T-cell (primary cell): ENCODE measurements around the gene FUOM. TPM values are rescaled to one million over a fixed set of nuclear protein-coding genes. Genes with fewer than 3 reads are reported as not detected.
"Not testable (repeated sequence)": the region's sequence is repeated elsewhere in the genome, so short reads cannot be mapped to it uniquely, and the experiment has no call there.

Source experiments
- ATAC-seq, 4 experiments: fragments of 200-7000 bp in 3 of 4; fragments of 150-1000 bp in 1 of 4; cut with Tn5 transposase; replicated peaks in 1 of 4; 1 replicate in 3 of 4; 2 replicates in 1 of 4; pipeline ENCODE4 v1.10.0; 2021; ENCODE audit warnings: moderate library complexity in 3 of 4, mild to moderate bottlenecking in 2 of 4, moderate number of reproducible peaks in 1 of 4
- CTCF ChIA-PET, 2 donors: fragments of 300-600 bp; sonication (Branson Sonifier 250); formaldehyde crosslinking; loops; one replicate each; lab custom pipeline; 2022; ENCODE audit warnings: antibody characterized with exemption in 2 of 2; lab: Charles Lee
- POLR2A ChIA-PET, 2 donors: fragments of 300-600 bp; sonication (Branson Sonifier 250); formaldehyde crosslinking; loops; one replicate each; lab custom pipeline; 2022; ENCODE audit warnings: antibody characterized with exemption in 2 of 2; lab: Charles Lee
- DNase-seq, 35 experiments: peaks; one replicate each; pipeline versions ENCODE4 v3.0.0 to v3.0.0-alpha.2; 2013 to 2023
- H3K27ac ChIP-seq: one replicate; pipeline ENCODE4 v1.5.1; 2013; ENCODE audit warnings: low read length
- H3K27me3 ChIP-seq, 2 experiments: replicated peaks in 1 of 2; 1 replicate in 1 of 2; 2 replicates in 1 of 2; pipeline versions ENCODE4 v1.6.1 to v1.7.0; 2013; ENCODE audit warnings: low read length in 1 of 2, mixed read lengths in 1 of 2; ENCODE audit not compliant: control insufficient read depth in 2 of 2, insufficient read depth in 2 of 2; ENCODE audit errors: extremely low read depth in 1 of 2
- H3K36me3 ChIP-seq, 2 donors: 1 replicate in 1 of 2; 2 replicates in 1 of 2; pipeline versions ENCODE4 v1.6.1 to v1.7.0; 2013; ENCODE audit warnings: low read length in 1 of 2; ENCODE audit not compliant: control insufficient read depth in 2 of 2, insufficient read depth in 1 of 2; ENCODE audit errors: extremely low read depth in 1 of 2
- H3K4me1 ChIP-seq, 2 experiments: 1 replicate in 1 of 2; 2 replicates in 1 of 2; pipeline versions ENCODE4 v1.6.1 to v1.7.0; 2013; ENCODE audit warnings: low read length in 2 of 2, mixed read lengths in 1 of 2; ENCODE audit not compliant: insufficient read depth in 2 of 2, control insufficient read depth in 1 of 2; ENCODE audit errors: extremely low read depth in 1 of 2
- H3K4me3 ChIP-seq, 2 donors: 1 replicate in 1 of 2; 2 replicates in 1 of 2; pipeline versions ENCODE4 v1.5.1 to v1.7.0; 2013; ENCODE audit warnings: mild to moderate bottlenecking in 2 of 2, low read length in 1 of 2, moderate library complexity in 1 of 2; ENCODE audit not compliant: control insufficient read depth in 1 of 2; ENCODE audit errors: extremely low read depth in 1 of 2
- H3K9me3 ChIP-seq: 2 replicates; pipeline ENCODE4 v1.7.0; 2013
- H3K27ac Mint-ChIP-seq, 2 donors: one replicate each; pipeline ENCODE4 v1.8.0; 2020 to 2021; ENCODE audit warnings: mild to moderate bottlenecking in 2 of 2, mixed read lengths in 2 of 2
- H3K27me3 Mint-ChIP-seq, 2 donors: one replicate each; pipeline ENCODE4 v1.8.0; 2021 to 2022; ENCODE audit warnings: mixed read lengths in 2 of 2
- H3K36me3 Mint-ChIP-seq: one replicate; pipeline ENCODE4 v1.8.0; 2021; ENCODE audit warnings: mixed read lengths
- H3K4me1 Mint-ChIP-seq, 3 donors: one replicate each; pipeline ENCODE4 v1.8.0; 2020 to 2022; ENCODE audit warnings: mixed read lengths in 3 of 3, mild to moderate bottlenecking in 1 of 3
- H3K4me3 Mint-ChIP-seq, 3 donors: one replicate each; pipeline ENCODE4 v1.8.0; 2020 to 2022; ENCODE audit warnings: mild to moderate bottlenecking in 3 of 3, mixed read lengths in 3 of 3, moderate library complexity in 3 of 3
- H3K9me3 Mint-ChIP-seq, 3 donors: one replicate each; pipeline ENCODE4 v1.8.0; 2020 to 2022; ENCODE audit warnings: mixed read lengths in 3 of 3
- WGBS: methylation state at CpG from one replicate; pipeline ENCODE4 v1.1.5; 2013; ENCODE audit warnings: missing lambda C conversion rate; ENCODE audit not compliant: insufficient coverage; 5-methylcytosine and 5-hydroxymethylcytosine counted together
- total RNA-seq, 35 experiments: library from RNA in 6 of 35; stranded (reverse) in 6 of 35; fragments of 120-200 nt in 1 of 35; gene quantifications; one replicate each; pipeline versions ENCODE4 v1.2.1 to v1.2.4 and lab custom pipeline; 2013 to 2026

Gene FUOM
- total RNA-seq, 5 donors from 2014 or later (not counting 1 experiment from before 2014, with no cell fraction given): 9.4 to 30.3 (median 26.9) TPM

DNA sequence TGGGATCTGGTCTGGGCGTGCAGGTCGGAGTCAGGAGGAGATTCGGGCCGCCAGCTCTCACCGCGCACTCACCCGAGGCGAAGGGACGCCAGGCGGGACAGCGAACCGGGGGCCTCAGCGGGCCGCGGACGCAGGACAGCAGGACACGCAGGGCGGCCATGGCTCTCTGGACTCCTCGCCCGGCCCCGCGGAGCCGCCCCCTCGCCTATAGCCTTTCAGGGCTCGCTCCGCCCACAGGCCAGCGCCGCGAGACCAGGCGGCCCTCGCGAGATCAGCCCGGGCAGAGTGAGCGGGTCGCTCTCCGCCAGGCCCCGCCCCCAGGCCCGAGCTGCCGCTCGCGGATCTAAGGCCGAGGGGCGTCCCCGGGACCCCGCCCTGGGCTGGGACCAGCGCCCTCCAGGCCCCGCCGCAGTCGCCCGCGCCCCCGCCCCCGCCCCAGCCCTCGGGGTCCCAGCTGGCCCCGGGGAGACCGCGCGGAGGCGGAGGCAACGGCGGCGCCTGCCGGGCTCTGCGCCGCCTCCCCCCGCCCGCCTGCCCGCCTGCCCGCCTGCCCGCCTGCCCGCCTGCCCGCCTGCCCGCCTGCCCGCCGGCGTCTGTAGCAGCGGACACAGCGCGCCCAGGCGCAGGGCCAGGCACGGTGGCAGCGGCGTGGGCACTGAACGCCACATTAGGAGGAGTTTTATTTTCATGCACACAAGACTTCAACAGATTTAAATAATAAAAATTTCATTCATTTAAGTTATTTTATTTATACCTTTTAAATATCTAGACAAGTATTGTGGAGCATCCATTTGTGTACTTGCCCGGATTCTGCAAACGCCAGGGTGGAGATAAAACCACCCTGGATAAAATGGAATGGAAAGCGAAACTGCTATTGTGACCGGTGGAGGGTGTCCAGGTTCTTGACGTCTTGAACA, 15.6 kb upstream of the FUOM start, which contains the start of gene ECHS1:
Gene ECHS1 (minus strand): TSS at position 181 of the 917 bp plus-strand sequence. CDS start 21 bp downstream, at position 160.
- Mint-ChIP-seq H3K4me1 (peaks cover 6 to 19% (median 9%) of the 10 kb centered on the region in 3 donors), H3K9me3 (no peaks in the 10 kb centered on the region), H3K36me3 (peaks cover 5% of the 10 kb centered on the region), H3K4me3 (peak within 1 kb of the TSS; percentile 79), H3K27me3 (no peaks in the 10 kb centered on the region), H3K27ac (peak within 1 kb of the TSS; percentile 31 to 76)
- under 1% methylated on average over 71 of the region's 89 CpGs for WGBS
- Histone ChIP-seq H3K4me3 (peak within 1 kb of the TSS; percentile 55 to 57), H3K4me1 (peaks cover 3 to 27% of the 10 kb centered on the region in 2 experiments), H3K27me3 (peaks cover 0 to 5% of the 10 kb centered on the region in 2 experiments), H3K36me3 (peaks cover 6 to 15% of the 10 kb centered on the region in 2 donors), H3K27ac (no peak within 1 kb of the TSS), H3K9me3 (no peaks in the 10 kb centered on the region)
- ChIA-PET CTCF (no interaction called here), POLR2A (no interaction called here)
- ATAC-seq: peak; percentile 99
- DNase-seq: peak; percentile 77 to 94 (median 89)

DNA sequence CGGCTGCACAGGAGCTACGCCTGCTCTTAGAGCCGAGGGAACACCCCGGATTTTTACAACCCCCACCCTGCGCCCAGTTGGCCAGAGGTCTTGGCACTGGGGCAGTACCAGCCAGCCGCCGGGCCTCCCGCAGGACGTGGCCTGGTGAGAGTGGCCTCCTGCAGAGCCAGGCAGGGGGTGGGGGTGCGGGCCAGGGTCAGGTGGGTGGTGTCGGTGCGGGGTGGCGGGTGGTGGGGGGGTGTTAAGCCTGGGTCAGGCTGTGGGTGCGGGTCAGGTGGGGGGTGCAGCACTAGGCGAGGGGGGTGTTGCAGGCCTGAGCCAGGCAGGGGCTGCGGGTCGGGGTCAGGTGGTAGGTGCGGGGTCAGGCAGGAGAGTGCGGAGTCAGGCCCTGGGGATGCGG, 14.7 kb upstream of the FUOM start:
- 90% methylated on average over 11 of the region's 20 CpGs for WGBS
- H3K36me3 Mint-ChIP-seq: peaks cover 5% of the 10 kb centered on the region
- DNase-seq: no peak
- no peak overlapping the region for H3K27ac Mint-ChIP-seq
- Histone ChIP-seq H3K27ac (no peak overlapping the region), H3K9me3 (no peaks in the 10 kb centered on the region), H3K4me1 (peaks cover 3 to 20% of the 10 kb centered on the region in 2 experiments), H3K36me3 (peaks cover 6 to 20% of the 10 kb centered on the region in 2 donors), H3K4me3 (no peak overlapping the region), H3K27me3 (peaks cover 0 to 3% of the 10 kb centered on the region in 2 experiments)
- no peaks in the 10 kb centered on the region for H3K27me3 Mint-ChIP-seq
- ChIA-PET POLR2A (no interaction called here), CTCF (no interaction called here)
- no peak for ATAC-seq
- no peaks in the 10 kb centered on the region for H3K9me3 Mint-ChIP-seq
- peak overlapping the region; percentile 74 to 79 (median 77) for H3K4me3 Mint-ChIP-seq
- peaks cover 6 to 18% (median 6%) of the 10 kb centered on the region in 3 donors for H3K4me1 Mint-ChIP-seq

DNA sequence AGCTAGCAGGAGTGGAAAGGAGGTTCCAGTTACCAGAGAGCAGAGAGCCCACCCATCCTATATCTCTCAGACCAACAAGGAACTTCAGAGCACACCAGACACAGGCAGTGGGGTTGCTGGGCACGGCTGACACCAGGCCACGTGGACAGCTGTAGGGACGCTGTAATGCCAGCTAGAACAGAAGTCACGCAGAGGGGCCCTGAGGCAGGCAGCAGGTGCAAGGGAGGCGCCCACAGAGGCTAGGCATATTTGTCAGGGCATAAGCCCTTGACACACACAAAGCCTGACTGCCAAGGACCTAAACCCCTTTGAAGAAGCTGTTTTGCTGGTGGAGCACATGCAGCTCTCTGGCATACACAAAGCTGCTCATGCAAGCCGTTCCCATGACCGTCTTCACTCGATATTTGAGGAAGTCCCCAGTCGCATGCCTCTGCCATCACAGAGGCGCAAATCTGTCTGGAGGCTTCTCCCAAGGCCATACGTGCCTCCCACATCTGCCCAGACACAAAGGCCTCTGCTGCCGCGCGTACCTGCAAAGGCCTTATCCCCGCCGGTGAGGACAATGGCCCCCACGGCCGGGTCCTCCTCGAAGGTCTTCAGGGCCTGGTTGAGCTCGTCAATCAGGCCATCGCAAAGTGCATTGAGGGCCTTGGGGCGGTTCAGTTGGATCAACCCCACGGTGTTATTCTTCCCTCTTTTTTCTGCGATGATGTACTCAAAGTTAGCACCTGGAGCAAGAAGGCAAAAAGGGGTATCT, 12.4 kb upstream of the FUOM start:
- H3K27me3 ChIP-seq: no peaks in the 10 kb centered on the region
- CTCF ChIA-PET: no interaction called here
- no peak overlapping the region for H3K27ac ChIP-seq
- Mint-ChIP-seq H3K4me1 (peaks cover 6 to 10% (median 6%) of the 10 kb centered on the region in 3 donors), H3K27ac (no peak overlapping the region), H3K9me3 (no peaks in the 10 kb centered on the region), H3K27me3 (no peaks in the 10 kb centered on the region), H3K36me3 (peaks cover 5% of the 10 kb centered on the region), H3K4me3 (peak overlapping the region in 1 of 3 donors; percentile 28)
- H3K9me3 ChIP-seq: no peaks in the 10 kb centered on the region
- no peak overlapping the region for H3K4me3 ChIP-seq
- H3K4me1 ChIP-seq: peaks cover 3 to 17% of the 10 kb centered on the region in 2 experiments
- POLR2A ChIA-PET: no interaction called here
- ATAC-seq: no peak
- WGBS: 95% methylated on average over 23 of the region's 24 CpGs
- DNase-seq: no peak
- peaks cover 15 to 37% of the 10 kb centered on the region in 2 donors for H3K36me3 ChIP-seq

- peaks cover 0 to 9% of the 10 kb centered on the region in 2 experiments for H3K4me1 ChIP-seq
- WGBS: 100% methylated on average over 5 of the region's 7 CpGs
- no peak overlapping the region for H3K4me3 ChIP-seq
- no peak overlapping the region for H3K27ac ChIP-seq
- H3K27ac Mint-ChIP-seq: no peak overlapping the region
- CTCF ChIA-PET: interaction anchor here in 1 of 2 donors (1.0 kb wide), 1 partner anchor 39 kb away, joined by 4 read pairs; no protein-coding TSS in a partner anchor
- DNase-seq (no peak), ATAC-seq (no peak)
- no peaks in the 10 kb centered on the region for H3K9me3 Mint-ChIP-seq
- no peaks in the 10 kb centered on the region for H3K9me3 ChIP-seq
- peaks cover 0 to 5% (median 3%) of the 10 kb centered on the region in 3 donors for H3K4me1 Mint-ChIP-seq
- H3K4me3 Mint-ChIP-seq: no peak overlapping the region
- peaks cover 10% of the 10 kb centered on the region for H3K36me3 Mint-ChIP-seq
- H3K27me3 Mint-ChIP-seq: no peaks in the 10 kb centered on the region
- H3K36me3 ChIP-seq: peaks cover 15 to 45% of the 10 kb centered on the region in 2 donors
- H3K27me3 ChIP-seq: no peaks in the 10 kb centered on the region
- POLR2A ChIA-PET: no interaction called here
Observed at GRCh38 chr10:133368153-133368552, 10.3 kb upstream of the FUOM start.

DNA sequence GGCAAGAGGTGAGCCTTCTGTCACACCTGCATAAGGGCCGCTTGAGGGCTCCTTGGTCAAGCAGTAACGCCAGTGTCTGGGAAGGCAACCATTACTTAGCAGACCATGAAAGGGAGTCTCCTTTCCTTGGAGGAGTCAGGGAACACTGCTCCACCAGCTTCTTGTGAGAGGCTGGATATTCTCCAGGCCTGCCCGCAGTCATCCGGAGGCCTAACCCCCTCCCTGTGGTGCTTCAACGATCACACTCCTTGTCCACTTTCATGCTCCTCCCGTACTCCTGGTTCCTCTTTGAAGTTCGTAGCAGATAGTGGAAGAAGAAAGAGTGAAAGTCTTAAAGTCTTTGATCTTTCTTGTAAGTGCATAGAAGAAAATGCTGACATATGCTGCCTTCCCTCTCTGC, 9.6 kb upstream of the FUOM start:
- H3K9me3 Mint-ChIP-seq, H3K4me1 Mint-ChIP-seq, DNase-seq, H3K36me3 Mint-ChIP-seq, POLR2A ChIA-PET, H3K4me1 ChIP-seq, H3K4me3 Mint-ChIP-seq, CTCF ChIA-PET, H3K27me3 ChIP-seq, ATAC-seq, H3K9me3 ChIP-seq, H3K27ac Mint-ChIP-seq, H3K27ac ChIP-seq, H3K4me3 ChIP-seq, H3K27me3 Mint-ChIP-seq: not testable (repeated sequence)
- WGBS: no CpG with 5 or more reads among the region's 7 CpGs
- H3K36me3 ChIP-seq: peaks cover 15 to 45% of the 10 kb centered on the region in 2 donors

- H3K4me1 ChIP-seq: no peaks in the 10 kb centered on the region
- H3K36me3 ChIP-seq: peaks cover 15 to 48% of the 10 kb centered on the region in 2 donors
- Mint-ChIP-seq H3K27ac (no peak overlapping the region), H3K4me3 (no peak overlapping the region), H3K4me1 (peaks cover 0 to 4% (median 0%) of the 10 kb centered on the region in 3 donors), H3K27me3 (no peaks in the 10 kb centered on the region), H3K36me3 (peaks cover 16% of the 10 kb centered on the region), H3K9me3 (no peaks in the 10 kb centered on the region)
- H3K4me3 ChIP-seq: no peak overlapping the region
- no peak overlapping the region for H3K27ac ChIP-seq
- 95% methylated on average over 12 of the region's 13 CpGs for WGBS
- ATAC-seq (no peak), DNase-seq (no peak)
- H3K9me3 ChIP-seq: no peaks in the 10 kb centered on the region
- ChIA-PET CTCF (no interaction called here), POLR2A (no interaction called here)
- no peaks in the 10 kb centered on the region for H3K27me3 ChIP-seq
Observed at GRCh38 chr10:133366751-133367150, 8.9 kb upstream of the FUOM start.
